Stomach (tissue), 9 donors: ENCODE data around the gene DCTN2. TPM values are rescaled to one million over a fixed set of nuclear protein-coding genes. Genes with fewer than 3 reads are reported as not detected.

Source experiments
- DNase-seq, 2 donors: peaks; one replicate each; pipeline versions ENCODE4 v3.0.0 to v3.0.0-alpha.2; 2013 to 2019
- H3K27ac ChIP-seq, 5 donors: fragments of 200-600 bp in 4 of 5; sonication (generic) in 4 of 5; one replicate each; pipeline ENCODE4 v1.5.1; 2013 to 2019; ENCODE audit warnings: mild to moderate bottlenecking in 1 of 5, moderate library complexity in 1 of 5
- H3K27me3 ChIP-seq, 3 donors: fragments of 200-600 bp; sonication (generic); one replicate each; pipeline ENCODE4 v1.5.1; 2017 to 2019; ENCODE audit warnings: mixed run types in 1 of 3
- H3K36me3 ChIP-seq, 4 donors: fragments of 200-600 bp; sonication (generic); 1 replicate in 3 of 4; 2 replicates in 1 of 4; pipeline ENCODE4 v1.5.1; 2016 to 2019
- H3K4me1 ChIP-seq, 4 donors: fragments of 200-600 bp; sonication (generic); one replicate each; pipeline ENCODE4 v1.5.1; 2016 to 2019
- H3K4me3 ChIP-seq, 4 donors: fragments of 200-600 bp; sonication (generic) in 3 of 4; one replicate each; pipeline ENCODE4 v1.5.1; 2016 to 2019; ENCODE audit warnings: mild to moderate bottlenecking in 1 of 4
- H3K9me3 ChIP-seq, 4 donors: fragments of 200-600 bp; sonication (generic); one replicate each; pipeline ENCODE4 v1.5.1; 2016 to 2019
- CTCF ChIP-seq, 7 experiments: fragments of 450-650 bp in 4 of 7; fragments of 200-600 bp in 3 of 7; sonication (generic) in 3 of 7; IDR thresholded peaks; one replicate each; pipeline ENCODE4 v1.5.1; 2016 to 2019; ENCODE audit warnings: antibody characterized with exemption in 7 of 7, control low read depth in 2 of 7, mild to moderate bottlenecking in 1 of 7
- EP300 ChIP-seq: sonication (generic); formaldehyde crosslinking; IDR thresholded peaks from one replicate; pipeline ENCODE4 v1.6.1; 2017; ENCODE audit warnings: antibody characterized with exemption
- POLR2A ChIP-seq, 4 donors: fragments of 450-650 bp; IDR thresholded peaks; one replicate each; pipeline ENCODE4 v1.6.1; 2016; ENCODE audit warnings: antibody characterized with exemption in 4 of 4, control low read depth in 2 of 4, mild to moderate bottlenecking in 1 of 4, moderate library complexity in 1 of 4
- POLR2AphosphoS5 ChIP-seq, 3 donors: sonication (generic); formaldehyde crosslinking; IDR thresholded peaks; one replicate each; pipeline ENCODE4 v1.6.1; 2016; ENCODE audit warnings: antibody characterized with exemption in 3 of 3
- WGBS, 5 donors: extraction: QIAGEN DNeasy Blood & Tissue Kit in 3 of 5; methylation state at CpG; one replicate each; pipeline versions ENCODE4 v1.1.5 to v1.1.7; 2013 to 2018; 5-methylcytosine and 5-hydroxymethylcytosine counted together
- intact Hi-C: fragments of 100-400 bp; cut with DNase I; formaldehyde crosslinking; loops from one replicate; pipeline ENCODE4 v1.15.1; 2023; ENCODE audit warnings: low total_unique reads
- polyA plus RNA-seq, 3 donors: library from polyadenylated mRNA; stranded (reverse); fragments of 200-250 nt; gene quantifications; one replicate each; pipeline ENCODE4 v1.2.3, GENCODE V29; 2013
- total RNA-seq, 5 donors: library from RNA; depleted of rRNA; stranded (reverse); fragments of >200 nt; gene quantifications; one replicate each; pipeline versions ENCODE4 v1.1.0 to v1.2.3, GENCODE V29; 2014 to 2016
- donor health status: healthy with polysubstance abuse.
- donor health status: Bipolar disorder and iron deficiency.
- donor health status: healthy.

Gene DCTN2
- total and polyA plus RNA-seq, 8 donors, result 28.6 to 177 (median 106) TPM

GRCh38 chr12:57521525-57522010, 25.4 kb downstream of the DCTN2 start:
- Histone ChIP-seq H3K4me1 (peaks cover 59 to 84% (median 79%) of the 10 kb centered on the region in 4 donors), H3K27me3 (no peaks in the 10 kb centered on the region), H3K9me3 (no peaks in the 10 kb centered on the region), H3K36me3 (peaks cover 36 to 42% (median 39%) of the 10 kb centered on the region in 4 donors), H3K4me3 (peak overlapping the region; percentile 58 to 85 (median 74)), H3K27ac (peak overlapping the region; percentile 95 to 99 (median 99))
- 32 to 49% (median 36%) methylated on average over 17 of the region's 17 CpGs for WGBS, 5 donors
- intact Hi-C loops, result no loop called here
- TF ChIP-seq POLR2AphosphoS5 (IDR thresholded peaks at IDR 0.05) (no peak), POLR2A (IDR thresholded peaks at IDR 0.05) (no peak), CTCF (IDR thresholded peaks at IDR 0.05) (no peak), EP300 (no peak)
- DNase-seq, result peak; percentile 48 to 81

GRCh38 chr12:57520053-57520818, 26.8 kb downstream of the DCTN2 start, which contains the start of gene DDIT3:
Gene DDIT3 (minus strand): TSS chr12:57520514. CDS start chr12:57517406, 3,108 bp downstream.
- Histone ChIP-seq H3K4me1 (peaks cover 57 to 84% (median 80%) of the 10 kb centered on the region in 4 donors), H3K36me3 (peaks cover 36 to 42% (median 39%) of the 10 kb centered on the region in 4 donors), H3K9me3 (no peaks in the 10 kb centered on the region), H3K27ac (peak within 1 kb of the TSS; percentile 98 to 99 (median 99)), H3K4me3 (peak within 1 kb of the TSS; percentile 72 to 86 (median 80)), H3K27me3 (no peaks in the 10 kb centered on the region)
- TF ChIP-seq EP300 (peak; percentile 5), POLR2A (IDR thresholded peaks at IDR 0.05) (peak in 3 of 4 donors; percentile 80 to 98 (median 98)), POLR2AphosphoS5 (IDR thresholded peaks at IDR 0.05) (peak; percentile 97 to 100 (median 100)), CTCF (IDR thresholded peaks at IDR 0.05) (no peak)
- peak; percentile 100 for DNase-seq
- WGBS, 5 donors, result 0 to 1% (median 1%) methylated on average over 26 to 52 of the region's 52 CpGs
- intact Hi-C loops, result no loop called here

- 0 to 4% (median 1%) methylated on average over 7 to 8 of the region's 8 CpGs for WGBS, 5 donors
- H3K4me1 ChIP-seq, result peaks cover 52 to 84% (median 74%) of the 10 kb centered on the region in 4 donors
Observed at GRCh38 chr12:57519796-57520052, 27.3 kb downstream of the DCTN2 start.

More at GRCh38 chr12:57519796-57520052, 27.3 kb downstream of the DCTN2 start:
- intact Hi-C loops, result no loop called here
- Histone ChIP-seq H3K4me3 (peak overlapping the region; percentile 72 to 86 (median 80)), H3K36me3 (peaks cover 36 to 42% (median 39%) of the 10 kb centered on the region in 4 donors), H3K27me3 (no peaks in the 10 kb centered on the region), H3K9me3 (no peaks in the 10 kb centered on the region), H3K27ac (peak overlapping the region; percentile 98 to 99 (median 99))
- DNase-seq, result no peak
- no peak for TF ChIP-seq POLR2AphosphoS5 (IDR thresholded peaks at IDR 0.05)
- no peak for TF ChIP-seq EP300
- TF ChIP-seq POLR2A (IDR thresholded peaks at IDR 0.05), result no peak
- no peak for TF ChIP-seq CTCF (IDR thresholded peaks at IDR 0.05)
